GM12878 (cell line): Measurements from ENCODE around the gene PTPRD. TPM values are rescaled to one million over a fixed set of nuclear protein-coding genes. Genes with fewer than 3 reads are reported as not detected.

Source experiments
- ATAC-seq: fragments of 200-7000 bp; cut with Tn5 transposase; 3 replicates; pipeline ENCODE4 v1.9.1; 2020; ENCODE audit warnings: mild to moderate bottlenecking, moderate library complexity
- BruUV-seq: library from RNA; stranded (reverse); fragments of 400-500 nt; replicated peaks from 2 replicates; lab custom pipeline; 2021; lab: Mats Ljungman, UMichigan
- CTCF ChIA-PET: fragments of 300-600 bp; sonication (Branson Sonifier 250); formaldehyde crosslinking; extraction: SDS; loops from one replicate; lab custom pipeline; 2021; ENCODE audit warnings: inconsistent platforms; lab: Yijun Ruan, JAX
- POLR2A ChIA-PET: fragments of 350-600 bp; formaldehyde crosslinking; extraction: SDS; loops from one replicate; lab custom pipeline; 2021; ENCODE audit warnings: inconsistent platforms; lab: Charles Lee
- RAD21 ChIA-PET: fragments of 300-600 bp; sonication (Branson Sonifier 250); formaldehyde crosslinking; loops from one replicate; lab custom pipeline; 2023; ENCODE audit warnings: antibody characterized with exemption; ENCODE audit not compliant: unreplicated experiment; lab: Charles Lee
- SMC1A ChIA-PET: fragments of 300-600 bp; sonication (Branson Sonifier 250); formaldehyde crosslinking; loops from one replicate; lab custom pipeline; 2023; ENCODE audit not compliant: unreplicated experiment, uncharacterized antibody; lab: Charles Lee
- DNase-seq: peaks from one replicate; pipeline ENCODE4 v3.0.0-alpha.2; 2011; ENCODE audit warnings: low read depth, low spot score
- FAIRE-seq: peaks from 3 replicates; lab custom pipeline; 2011; peaks lifted over from hg19 to GRCh38; lab: Jason Lieb, UNC
- H2AFZ ChIP-seq: 2 replicates; pipeline ENCODE4 v1.6.0; 2011; ENCODE audit warnings: low read depth, low read length, control low read depth; ENCODE audit not compliant: control insufficient read depth
- H3K27ac ChIP-seq: 2 replicates; pipeline ENCODE4 v1.5.1; 2011; ENCODE audit warnings: control low read depth; ENCODE audit not compliant: control insufficient read depth, insufficient read depth
- H3K27me3 ChIP-seq, 2 experiments: replicated peaks in 1 of 2; 2 replicates each; pipeline versions ENCODE4 v1.6.0 to v1.6.1; 2011; ENCODE audit warnings: low read length in 1 of 2; ENCODE audit not compliant: control insufficient read depth in 2 of 2, insufficient read depth in 2 of 2
- H3K36me3 ChIP-seq, 2 experiments: 2 replicates each; pipeline ENCODE4 v1.5.1; 2011; ENCODE audit warnings: low read length in 1 of 2; ENCODE audit not compliant: control insufficient read depth in 2 of 2, insufficient read depth in 2 of 2
- H3K4me1 ChIP-seq: 2 replicates; pipeline ENCODE4 v1.6.1; 2011; ENCODE audit warnings: mild to moderate bottlenecking, low read length, moderate library complexity, mixed read lengths; ENCODE audit not compliant: control insufficient read depth, insufficient read depth
- H3K4me2 ChIP-seq: 2 replicates; pipeline ENCODE4 v1.6.0; 2011; ENCODE audit warnings: control low read depth; ENCODE audit not compliant: control insufficient read depth, insufficient read depth
- H3K4me3 ChIP-seq: fragments of 200-600 bp; sonication (generic); 2 replicates; pipeline ENCODE4 v1.5.1; 2016
- H3K79me2 ChIP-seq: 2 replicates; pipeline ENCODE4 v1.6.0; 2011; ENCODE audit warnings: low read length; ENCODE audit not compliant: control insufficient read depth, insufficient read depth
- H3K9ac ChIP-seq: 2 replicates; pipeline ENCODE4 v1.8.0; 2011; ENCODE audit warnings: low read length, control low read depth, mixed read lengths; ENCODE audit not compliant: control insufficient read depth, insufficient read depth
- H3K9me3 ChIP-seq: replicated peaks from 3 replicates; pipeline ENCODE4 v1.5.1; 2011; ENCODE audit warnings: mild to moderate bottlenecking, low read length; ENCODE audit not compliant: control insufficient read depth, insufficient read depth
- H4K20me1 ChIP-seq: 2 replicates; pipeline ENCODE4 v1.6.0; 2011; ENCODE audit not compliant: control insufficient read depth, insufficient read depth
- BACH1 ChIP-seq: fragments of 450-650 bp; IDR thresholded peaks from 2 replicates; pipeline ENCODE4 v1.6.1; 2017; ENCODE audit warnings: mild to moderate bottlenecking, borderline replicate concordance
- CEBPB ChIP-seq, 2 experiments: fragments of 150-350 bp in 1 of 2; IDR thresholded peaks; 2 replicates each; pipeline ENCODE4 v1.6.1; 2012 to 2014; ENCODE audit warnings: low read depth in 2 of 2, low read length in 2 of 2, borderline replicate concordance in 1 of 2, inconsistent platforms in 1 of 2
- MEF2A ChIP-seq: IDR thresholded peaks from 2 replicates; pipeline ENCODE4 v1.6.1; 2011; ENCODE audit warnings: low read depth, mild to moderate bottlenecking, low read length, moderate library complexity; ENCODE audit not compliant: insufficient read depth
- MTA3 ChIP-seq: IDR thresholded peaks from 2 replicates; pipeline ENCODE4 v1.6.1; 2012; ENCODE audit warnings: low read length, inconsistent platforms, borderline replicate concordance
- MXI1 ChIP-seq: fragments of 150-350 bp; IDR thresholded peaks from 2 replicates; pipeline ENCODE4 v1.6.1; 2011; ENCODE audit warnings: low read depth, mild to moderate bottlenecking, inconsistent platforms, low read length, improper control_type of control experiment
- NFXL1 ChIP-seq: fragments of 450-650 bp; IDR thresholded peaks from 2 replicates; pipeline ENCODE4 v1.6.1; 2017; ENCODE audit warnings: antibody characterized with exemption, mild to moderate bottlenecking, borderline replicate concordance
- POU2F2 ChIP-seq: IDR thresholded peaks from 3 replicates; pipeline ENCODE4 v1.6.1; 2011; ENCODE audit warnings: low read depth, mild to moderate bottlenecking, low read length, borderline replicate concordance
- RCOR1 ChIP-seq: conservative IDR thresholded peaks from 2 replicates; pipeline ENCODE4 v1.6.1; 2012; ENCODE audit warnings: low read depth, low read length, improper control_type of control experiment
- SRF ChIP-seq, 2 experiments: IDR thresholded peaks; 2 replicates each; pipeline ENCODE4 v1.6.1; 2011; ENCODE audit warnings: low read depth in 2 of 2, low read length in 2 of 2, mild to moderate bottlenecking in 1 of 2, moderate library complexity in 1 of 2
- TAF1 ChIP-seq: IDR thresholded peaks from 2 replicates; pipeline ENCODE4 v1.6.1; 2011; ENCODE audit warnings: mild to moderate bottlenecking, low read depth, low read length, borderline replicate concordance
- TBL1XR1 ChIP-seq: IDR thresholded peaks from 2 replicates; pipeline ENCODE4 v1.6.1; 2012; ENCODE audit warnings: low read depth, low read length, improper control_type of control experiment
- TCF3 ChIP-seq: IDR thresholded peaks from 2 replicates; pipeline ENCODE4 v1.6.1; 2012; ENCODE audit warnings: low read depth, mild to moderate bottlenecking, low read length, borderline replicate concordance; ENCODE audit not compliant: insufficient read depth
- YY1 ChIP-seq: IDR thresholded peaks from 2 replicates; pipeline ENCODE4 v1.6.1; 2011; ENCODE audit warnings: low read depth, mild to moderate bottlenecking, low read length
- ZBED1 ChIP-seq: IDR thresholded peaks from 2 replicates; pipeline ENCODE4 v1.6.1; 2016; ENCODE audit warnings: borderline replicate concordance
- ZNF24 ChIP-seq: fragments of 450-650 bp; IDR thresholded peaks from 2 replicates; pipeline ENCODE4 v1.6.1; 2017; ENCODE audit warnings: antibody characterized with exemption, mild to moderate bottlenecking
- ZSCAN29 ChIP-seq: fragments of 450-650 bp; IDR thresholded peaks from 2 replicates; pipeline ENCODE4 v1.6.1; 2017; ENCODE audit warnings: mild to moderate bottlenecking, moderate library complexity
- in situ Hi-C: fragments of 300-500 bp; cut with MboI; formaldehyde crosslinking; loops from 9 replicates; pipeline ENCODE4 v1.14.3; 2018; ENCODE audit warnings: mixed read lengths
- intact Hi-C: fragments of 100-400 bp; cut with micrococcal nuclease; formaldehyde crosslinking; loops from one replicate; pipeline ENCODE4 v1.14.2; 2022; ENCODE audit not compliant: unreplicated experiment
- polyA plus RNA-seq, 11 experiments: library from polyadenylated mRNA; depleted of rRNA in 4 of 11; unstranded in 6 of 11; stranded (reverse) in 5 of 11; fragments of >200 nt; fragmentation: Nextera tagmentation in 4 of 11; fragmentation: Illumina TruSeq in 1 of 11; extraction: Ambion mirVana in 4 of 11; extraction: Trizol in 1 of 11; gene quantifications; 1 replicate in 1 of 11; 2 replicates in 10 of 11; pipeline versions ENCODE4 v1.2.1 to v1.2.3, GENCODE V29; 2011 to 2016; ENCODE audit warnings: inconsistent platforms in 2 of 11, missing spikeins in 2 of 11, low read depth in 1 of 11
- total RNA-seq, 4 experiments: library from RNA; depleted of rRNA in 3 of 4; stranded (reverse); fragments of >200 nt in 3 of 4; fragmentation: Illumina TruSeq in 1 of 4; extraction: Trizol in 1 of 4; gene quantifications; 2 replicates each; pipeline versions ENCODE4 v1.2.1 to v1.2.3, GENCODE V29; 2013 to 2021
- TF ChIP-seq, protein P1 (sequence below): fragments of 150-350 bp; IDR thresholded peaks from 2 replicates; pipeline ENCODE4 v1.6.1; 2014; ENCODE audit warnings: mild to moderate bottlenecking, low read depth, low read length
- TF ChIP-seq, protein P2 (sequence below): fragments of 450-650 bp; IDR thresholded peaks from 2 replicates; pipeline ENCODE4 v1.6.1; 2017; ENCODE audit warnings: antibody characterized with exemption, mild to moderate bottlenecking, moderate library complexity
- TF ChIP-seq, protein P3 (sequence below): fragments of 450-650 bp; IDR thresholded peaks from 2 replicates; pipeline ENCODE4 v1.6.1; 2018; ENCODE audit warnings: mild to moderate bottlenecking, low read depth, moderate library complexity; ENCODE audit not compliant: partially characterized antibody

The PTPRD gene
- total and polyA plus RNA-seq, 10 of the 15 experiments (the other 5 are each of a cell fraction or from before 2014, with no cell fraction given): under 0.01 to 0.05 (median 0.01) TPM; not detected in 7

DNA sequence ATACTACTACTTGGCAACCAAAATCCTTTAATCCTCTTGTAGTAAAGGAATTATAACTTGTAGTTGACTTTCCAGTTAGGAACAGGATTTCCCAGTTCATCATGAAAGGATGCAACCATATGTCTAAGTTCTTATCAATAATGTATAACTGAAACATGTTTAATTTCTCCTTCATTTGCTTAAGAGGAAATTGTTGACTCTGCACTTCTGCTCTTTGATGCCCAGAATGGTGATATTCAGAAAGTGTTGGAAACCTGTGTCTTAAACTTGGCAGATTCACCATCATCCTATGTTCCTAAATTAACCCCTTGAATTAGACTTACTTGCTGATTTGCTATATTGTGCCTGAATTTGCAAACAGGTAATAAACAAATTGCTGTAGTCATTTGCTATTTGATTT lies 201.5 kb downstream of the PTPRD start:
- ChIA-PET SMC1A (no interaction called here), CTCF (no interaction called here), POLR2A (no interaction called here), RAD21 (no interaction called here)
- Histone ChIP-seq H3K27ac (no peak overlapping the region), H2AFZ (no peak overlapping the region), H4K20me1 (no peaks in the 10 kb centered on the region), H3K4me1 (no peaks in the 10 kb centered on the region), H3K4me3 (no peak overlapping the region), H3K4me2 (no peak overlapping the region), H3K79me2 (no peaks in the 10 kb centered on the region), H3K27me3 (no peaks in the 10 kb centered on the region), H3K9ac (no peak overlapping the region), H3K9me3 (no peaks in the 10 kb centered on the region), H3K36me3 (no peaks in the 10 kb centered on the region)
- in situ Hi-C loops (no loop called here), intact Hi-C loops (no loop called here)
- BruUV-seq: no TSS peak
- TF ChIP-seq TCF3 (no peak), ZBED1 (no peak), CEBPB (IDR thresholded peaks at IDR 0.05; ENCODE audit: borderline replicate concordance in 1 of 2, low read depth in 2 of 2, low read length in 2 of 2) (no peak), RCOR1 (no peak), NFXL1 (no peak), YY1 (no peak), TAF1 (no peak), MXI1 (no peak), POU2F2 (no peak), BACH1 (no peak), MTA3 (no peak), MEF2A (no peak), ZNF24 (no peak), SRF (IDR thresholded peaks at IDR 0.05; ENCODE audit: low read depth in 2 of 2, low read length in 2 of 2) (no peak), ZSCAN29 (no peak), TBL1XR1 (no peak)
- TF ChIP-seq, protein P1, sequence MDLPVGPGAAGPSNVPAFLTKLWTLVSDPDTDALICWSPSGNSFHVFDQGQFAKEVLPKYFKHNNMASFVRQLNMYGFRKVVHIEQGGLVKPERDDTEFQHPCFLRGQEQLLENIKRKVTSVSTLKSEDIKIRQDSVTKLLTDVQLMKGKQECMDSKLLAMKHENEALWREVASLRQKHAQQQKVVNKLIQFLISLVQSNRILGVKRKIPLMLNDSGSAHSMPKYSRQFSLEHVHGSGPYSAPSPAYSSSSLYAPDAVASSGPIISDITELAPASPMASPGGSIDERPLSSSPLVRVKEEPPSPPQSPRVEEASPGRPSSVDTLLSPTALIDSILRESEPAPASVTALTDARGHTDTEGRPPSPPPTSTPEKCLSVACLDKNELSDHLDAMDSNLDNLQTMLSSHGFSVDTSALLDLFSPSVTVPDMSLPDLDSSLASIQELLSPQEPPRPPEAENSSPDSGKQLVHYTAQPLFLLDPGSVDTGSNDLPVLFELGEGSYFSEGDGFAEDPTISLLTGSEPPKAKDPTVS: no peak
- TF ChIP-seq, protein P2, sequence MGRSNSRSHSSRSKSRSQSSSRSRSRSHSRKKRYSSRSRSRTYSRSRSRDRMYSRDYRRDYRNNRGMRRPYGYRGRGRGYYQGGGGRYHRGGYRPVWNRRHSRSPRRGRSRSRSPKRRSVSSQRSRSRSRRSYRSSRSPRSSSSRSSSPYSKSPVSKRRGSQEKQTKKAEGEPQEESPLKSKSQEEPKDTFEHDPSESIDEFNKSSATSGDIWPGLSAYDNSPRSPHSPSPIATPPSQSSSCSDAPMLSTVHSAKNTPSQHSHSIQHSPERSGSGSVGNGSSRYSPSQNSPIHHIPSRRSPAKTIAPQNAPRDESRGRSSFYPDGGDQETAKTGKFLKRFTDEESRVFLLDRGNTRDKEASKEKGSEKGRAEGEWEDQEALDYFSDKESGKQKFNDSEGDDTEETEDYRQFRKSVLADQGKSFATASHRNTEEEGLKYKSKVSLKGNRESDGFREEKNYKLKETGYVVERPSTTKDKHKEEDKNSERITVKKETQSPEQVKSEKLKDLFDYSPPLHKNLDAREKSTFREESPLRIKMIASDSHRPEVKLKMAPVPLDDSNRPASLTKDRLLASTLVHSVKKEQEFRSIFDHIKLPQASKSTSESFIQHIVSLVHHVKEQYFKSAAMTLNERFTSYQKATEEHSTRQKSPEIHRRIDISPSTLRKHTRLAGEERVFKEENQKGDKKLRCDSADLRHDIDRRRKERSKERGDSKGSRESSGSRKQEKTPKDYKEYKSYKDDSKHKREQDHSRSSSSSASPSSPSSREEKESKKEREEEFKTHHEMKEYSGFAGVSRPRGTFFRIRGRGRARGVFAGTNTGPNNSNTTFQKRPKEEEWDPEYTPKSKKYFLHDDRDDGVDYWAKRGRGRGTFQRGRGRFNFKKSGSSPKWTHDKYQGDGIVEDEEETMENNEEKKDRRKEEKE: no peak
- TF ChIP-seq, protein P3, sequence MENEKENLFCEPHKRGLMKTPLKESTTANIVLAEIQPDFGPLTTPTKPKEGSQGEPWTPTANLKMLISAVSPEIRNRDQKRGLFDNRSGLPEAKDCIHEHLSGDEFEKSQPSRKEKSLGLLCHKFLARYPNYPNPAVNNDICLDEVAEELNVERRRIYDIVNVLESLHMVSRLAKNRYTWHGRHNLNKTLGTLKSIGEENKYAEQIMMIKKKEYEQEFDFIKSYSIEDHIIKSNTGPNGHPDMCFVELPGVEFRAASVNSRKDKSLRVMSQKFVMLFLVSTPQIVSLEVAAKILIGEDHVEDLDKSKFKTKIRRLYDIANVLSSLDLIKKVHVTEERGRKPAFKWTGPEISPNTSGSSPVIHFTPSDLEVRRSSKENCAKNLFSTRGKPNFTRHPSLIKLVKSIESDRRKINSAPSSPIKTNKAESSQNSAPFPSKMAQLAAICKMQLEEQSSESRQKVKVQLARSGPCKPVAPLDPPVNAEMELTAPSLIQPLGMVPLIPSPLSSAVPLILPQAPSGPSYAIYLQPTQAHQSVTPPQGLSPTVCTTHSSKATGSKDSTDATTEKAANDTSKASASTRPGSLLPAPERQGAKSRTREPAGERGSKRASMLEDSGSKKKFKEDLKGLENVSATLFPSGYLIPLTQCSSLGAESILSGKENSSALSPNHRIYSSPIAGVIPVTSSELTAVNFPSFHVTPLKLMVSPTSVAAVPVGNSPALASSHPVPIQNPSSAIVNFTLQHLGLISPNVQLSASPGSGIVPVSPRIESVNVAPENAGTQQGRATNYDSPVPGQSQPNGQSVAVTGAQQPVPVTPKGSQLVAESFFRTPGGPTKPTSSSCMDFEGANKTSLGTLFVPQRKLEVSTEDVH: no peak
- no peak for DNase-seq
- no peak for ATAC-seq
- FAIRE-seq: no peak
